PC-9 (cell line): ENCODE measurements around the gene PRR23A. TPM values are rescaled to one million over a fixed set of nuclear protein-coding genes. Genes with fewer than 3 reads are reported as not detected.

Experiments used
- BruUV-seq: library from RNA; stranded (reverse); fragments of 400-500 nt; replicated peaks from 2 replicates; lab custom pipeline; 2021; lab: Mats Ljungman, UMichigan
- CTCF ChIA-PET: fragments of 300-600 bp; sonication (Branson Sonifier 250); formaldehyde crosslinking; loops from one replicate; lab custom pipeline; 2022; ENCODE audit warnings: antibody characterized with exemption; lab: Charles Lee
- POLR2A ChIA-PET: fragments of 300-600 bp; sonication (Branson Sonifier 250); formaldehyde crosslinking; loops from one replicate; lab custom pipeline; 2022; ENCODE audit warnings: antibody characterized with exemption; ENCODE audit not compliant: unreplicated experiment; lab: Charles Lee
- DNase-seq, 2 experiments: peaks; one replicate each; pipeline versions ENCODE4 v3.0.0 to v3.0.0-alpha.2; 2015 to 2022; ENCODE audit warnings: mixed read lengths in 1 of 2
- H2AFZ ChIP-seq: fragments of 200-600 bp; sonication (generic); 2 replicates; pipeline ENCODE4 v1.8.1; 2017; ENCODE audit warnings: antibody characterized with exemption
- H3F3A ChIP-seq: fragments of 200-600 bp; sonication (generic); 2 replicates; pipeline ENCODE4 v1.8.1; 2017; ENCODE audit warnings: antibody characterized with exemption, mild to moderate bottlenecking, low read depth; ENCODE audit not compliant: insufficient read depth
- H3K27ac ChIP-seq: fragments of 200-600 bp; sonication (generic); 2 replicates; pipeline ENCODE4 v1.6.1; 2016; ENCODE audit warnings: mixed run types
- H3K27me3 ChIP-seq: fragments of 200-600 bp; sonication (generic); 2 replicates; pipeline ENCODE4 v1.6.1; 2016; ENCODE audit warnings: low read depth, mixed run types; ENCODE audit not compliant: insufficient read depth
- H3K36me3 ChIP-seq: fragments of 200-600 bp; sonication (generic); 2 replicates; pipeline ENCODE4 v1.6.1; 2016; ENCODE audit warnings: low read depth, mixed run types
- H3K4me1 ChIP-seq: fragments of 200-600 bp; sonication (generic); replicated peaks from 2 replicates; pipeline ENCODE4 v1.6.1; 2016; ENCODE audit warnings: mixed run types; ENCODE audit not compliant: insufficient read depth
- H3K4me2 ChIP-seq: fragments of 200-600 bp; sonication (generic); 2 replicates; pipeline ENCODE4 v1.6.1; 2017; ENCODE audit warnings: mixed run types
- H3K4me3 ChIP-seq: fragments of 200-600 bp; sonication (generic); 2 replicates; pipeline ENCODE4 v1.6.1; 2016; ENCODE audit warnings: mixed run types
- H3K79me2 ChIP-seq: fragments of 200-600 bp; sonication (generic); 2 replicates; pipeline ENCODE4 v1.6.1; 2017; ENCODE audit warnings: low read depth, mixed run types
- H3K9me2 ChIP-seq: fragments of 200-600 bp; sonication (generic); 2 replicates; pipeline ENCODE4 v1.8.1; 2017; ENCODE audit warnings: mild to moderate bottlenecking; ENCODE audit not compliant: insufficient read depth
- H3K9me3 ChIP-seq: fragments of 200-600 bp; sonication (generic); 2 replicates; pipeline ENCODE4 v1.8.1; 2016; ENCODE audit warnings: low read depth; ENCODE audit not compliant: insufficient read depth
- H4K20me1 ChIP-seq: fragments of 200-600 bp; sonication (generic); 2 replicates; pipeline ENCODE4 v1.8.1; 2017; ENCODE audit not compliant: insufficient read depth
- EZH2 ChIP-seq: fragments of 200-600 bp; sonication (generic); IDR thresholded peaks from 2 replicates; pipeline ENCODE4 v1.8.0; 2017; ENCODE audit warnings: antibody characterized with exemption, low read depth
- intact Hi-C: fragments of 100-400 bp; cut with micrococcal nuclease; formaldehyde crosslinking; loops from one replicate; pipeline ENCODE4 v1.10.0; 2022; ENCODE audit not compliant: unreplicated experiment
- total RNA-seq: library from RNA; stranded (reverse); gene quantifications from 2 replicates; pipeline ENCODE4 v1.2.3, GENCODE V29; 2021
- TF ChIP-seq, protein P1 (sequence below): fragments of 200-600 bp; sonication (generic); conservative IDR thresholded peaks from 2 replicates; pipeline ENCODE4 v1.6.1; 2017; ENCODE audit warnings: mixed run types, antibody characterized with exemption, mild to moderate bottlenecking, moderate library complexity

The PRR23A gene
- total RNA-seq, 1 experiment from 2014 or later, result not detected

DNA sequence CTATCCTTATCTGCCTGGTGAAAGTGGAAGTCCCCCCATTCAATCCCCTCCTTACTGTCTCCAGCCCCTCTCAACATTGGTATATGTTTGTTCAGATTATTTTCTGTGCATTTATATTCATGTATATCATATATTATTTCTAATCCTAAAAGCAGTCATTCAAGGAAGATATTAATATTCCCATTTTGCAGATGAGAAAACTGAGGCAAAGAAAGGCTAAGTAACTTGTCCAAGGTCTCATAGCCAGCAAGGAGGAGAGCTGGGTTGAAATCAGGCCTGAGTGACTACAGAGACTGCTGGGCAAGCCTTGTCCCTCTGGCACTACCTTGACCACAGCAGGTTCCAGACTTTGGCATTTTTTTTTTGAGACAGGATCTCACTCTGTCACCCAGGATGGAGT lies 30.0 kb downstream of the PRR23A start:
- no TSS peak for BruUV-seq
- TF ChIP-seq, protein P1, sequence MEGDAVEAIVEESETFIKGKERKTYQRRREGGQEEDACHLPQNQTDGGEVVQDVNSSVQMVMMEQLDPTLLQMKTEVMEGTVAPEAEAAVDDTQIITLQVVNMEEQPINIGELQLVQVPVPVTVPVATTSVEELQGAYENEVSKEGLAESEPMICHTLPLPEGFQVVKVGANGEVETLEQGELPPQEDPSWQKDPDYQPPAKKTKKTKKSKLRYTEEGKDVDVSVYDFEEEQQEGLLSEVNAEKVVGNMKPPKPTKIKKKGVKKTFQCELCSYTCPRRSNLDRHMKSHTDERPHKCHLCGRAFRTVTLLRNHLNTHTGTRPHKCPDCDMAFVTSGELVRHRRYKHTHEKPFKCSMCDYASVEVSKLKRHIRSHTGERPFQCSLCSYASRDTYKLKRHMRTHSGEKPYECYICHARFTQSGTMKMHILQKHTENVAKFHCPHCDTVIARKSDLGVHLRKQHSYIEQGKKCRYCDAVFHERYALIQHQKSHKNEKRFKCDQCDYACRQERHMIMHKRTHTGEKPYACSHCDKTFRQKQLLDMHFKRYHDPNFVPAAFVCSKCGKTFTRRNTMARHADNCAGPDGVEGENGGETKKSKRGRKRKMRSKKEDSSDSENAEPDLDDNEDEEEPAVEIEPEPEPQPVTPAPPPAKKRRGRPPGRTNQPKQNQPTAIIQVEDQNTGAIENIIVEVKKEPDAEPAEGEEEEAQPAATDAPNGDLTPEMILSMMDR, result no peak
- TF ChIP-seq EZH2, result no peak
- Histone ChIP-seq H3K9me3 (no peaks in the 10 kb centered on the region), H3K4me3 (no peak overlapping the region), H3K9me2 (no peaks in the 10 kb centered on the region), H3K27me3 (no peaks in the 10 kb centered on the region), H2AFZ (no peak overlapping the region), H3K36me3 (no peaks in the 10 kb centered on the region), H3K27ac (no peak overlapping the region), H3K4me2 (no peak overlapping the region), H4K20me1 (no peaks in the 10 kb centered on the region), H3K79me2 (no peaks in the 10 kb centered on the region), H3K4me1 (no peaks in the 10 kb centered on the region), H3F3A (no peaks in the 10 kb centered on the region)
- intact Hi-C loops, result no loop called here
- ChIA-PET CTCF (no interaction called here), POLR2A (no interaction called here)
- no peak for DNase-seq

DNA sequence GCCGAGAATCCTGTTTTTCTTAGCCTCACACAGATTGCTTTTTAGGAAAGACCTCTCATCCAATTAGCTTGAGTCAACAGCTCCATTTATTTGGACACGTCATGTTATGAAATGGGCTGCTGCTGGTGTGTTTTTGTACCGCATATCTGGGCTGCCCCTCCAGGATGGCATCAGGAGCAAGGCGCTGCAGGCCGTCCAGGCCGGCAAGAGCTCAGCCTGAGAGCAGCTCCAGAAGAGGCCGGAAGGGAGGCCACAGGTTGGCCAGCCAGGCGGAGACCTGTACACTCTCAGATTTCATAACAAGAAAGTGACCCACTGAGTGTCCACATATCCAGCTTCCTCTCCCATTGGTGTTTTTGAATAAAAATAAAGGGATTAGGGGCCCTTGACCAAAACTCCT lies 30.7 kb downstream of the PRR23A start:
- H3K4me1 ChIP-seq, result no peaks in the 10 kb centered on the region
- no peaks in the 10 kb centered on the region for H4K20me1 ChIP-seq
- ChIA-PET POLR2A (no interaction called here), CTCF (no interaction called here)
- no TSS peak for BruUV-seq
- no peaks in the 10 kb centered on the region for H3K9me3 ChIP-seq
- H2AFZ ChIP-seq, result no peak overlapping the region
- TF ChIP-seq, protein P1, result no peak
- TF ChIP-seq EZH2, result no peak
- H3F3A ChIP-seq, result no peaks in the 10 kb centered on the region
- H3K79me2 ChIP-seq, result no peaks in the 10 kb centered on the region
- no peak overlapping the region for H3K4me2 ChIP-seq
- intact Hi-C loops, result no loop called here
- H3K27ac ChIP-seq, result no peak overlapping the region
- no peak overlapping the region for H3K4me3 ChIP-seq
- H3K9me2 ChIP-seq, result no peaks in the 10 kb centered on the region
- H3K36me3 ChIP-seq, result no peaks in the 10 kb centered on the region
- H3K27me3 ChIP-seq, result no peaks in the 10 kb centered on the region
- no peak for DNase-seq

DNA sequence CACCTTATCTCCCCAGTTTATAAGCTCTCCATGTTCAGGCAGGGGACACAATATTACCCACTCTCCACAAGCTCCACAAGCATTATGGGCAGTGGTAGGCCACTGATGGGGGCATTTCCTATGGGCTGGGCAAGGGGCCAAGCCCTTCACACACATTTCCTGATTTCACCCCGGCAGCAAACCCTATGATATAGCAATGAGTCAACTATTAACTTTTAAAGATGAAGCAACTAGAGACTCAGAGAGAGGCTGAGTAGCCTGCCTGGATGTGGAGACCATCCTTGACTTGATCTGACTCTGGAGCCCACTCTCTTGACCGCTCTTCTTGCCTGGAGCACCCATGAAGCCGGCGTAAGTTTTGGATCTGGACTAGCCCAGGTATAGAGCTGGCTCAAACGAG lies 31.6 kb downstream of the PRR23A start:
- no peak overlapping the region for H3K4me3 ChIP-seq
- H3F3A ChIP-seq, result no peaks in the 10 kb centered on the region
- no peak for TF ChIP-seq EZH2
- TF ChIP-seq, protein P1, result no peak
- no peaks in the 10 kb centered on the region for H3K9me2 ChIP-seq
- H3K27me3 ChIP-seq, result no peaks in the 10 kb centered on the region
- no peaks in the 10 kb centered on the region for H4K20me1 ChIP-seq
- CTCF ChIA-PET, result no interaction called here
- no peak overlapping the region for H2AFZ ChIP-seq
- no peaks in the 10 kb centered on the region for H3K9me3 ChIP-seq
- intact Hi-C loops, result no loop called here
- H3K4me2 ChIP-seq, result no peak overlapping the region
- BruUV-seq, result no TSS peak
- no peak for DNase-seq
- H3K4me1 ChIP-seq, result no peaks in the 10 kb centered on the region
- no peaks in the 10 kb centered on the region for H3K36me3 ChIP-seq
- POLR2A ChIA-PET, result no interaction called here
- H3K27ac ChIP-seq, result no peak overlapping the region
- no peaks in the 10 kb centered on the region for H3K79me2 ChIP-seq
